HepG2 (cell line): ENCODE results near the gene CXADR. TPM values are rescaled to one million over a fixed set of nuclear protein-coding genes. Genes with fewer than 3 reads are reported as not detected.

Source experiments
- AKAP8 ChIP-seq: sonication (generic); formaldehyde crosslinking; IDR thresholded peaks from 2 replicates; pipeline ENCODE4 v1.5.1; 2020; ENCODE audit warnings: mild to moderate bottlenecking, missing genetic modification reagents
- CBFB ChIP-seq: sonication (generic); formaldehyde crosslinking; IDR thresholded peaks from 2 replicates; pipeline ENCODE4 v1.4.0; 2020; ENCODE audit warnings: missing genetic modification reagents
- GTF3A ChIP-seq: sonication (generic); formaldehyde crosslinking; conservative IDR thresholded peaks from 2 replicates; pipeline ENCODE4 v1.4.0; 2020; ENCODE audit warnings: mild to moderate bottlenecking, missing genetic modification reagents
- NR2C2 ChIP-seq: sonication (generic); formaldehyde crosslinking; IDR thresholded peaks from 2 replicates; pipeline ENCODE4 v1.4.0; 2020; ENCODE audit warnings: missing genetic modification reagents, mild to moderate bottlenecking, moderate library complexity, borderline replicate concordance
- PAWR ChIP-seq: sonication (generic); formaldehyde crosslinking; IDR thresholded peaks from 2 replicates; pipeline ENCODE4 v1.4.0; 2020; ENCODE audit warnings: missing genetic modification reagents, mild to moderate bottlenecking, borderline replicate concordance
- PLRG1 ChIP-seq: fragments of 450-650 bp; conservative IDR thresholded peaks from 2 replicates; pipeline ENCODE4 v1.6.1; 2016
- RERE ChIP-seq: IDR thresholded peaks from 2 replicates; pipeline ENCODE4 v1.6.1; 2016; ENCODE audit warnings: low read depth, missing genetic modification reagents, missing compliant biosample characterization
- RXRA ChIP-seq: sonication (generic); formaldehyde crosslinking; IDR thresholded peaks from 2 replicates; pipeline ENCODE4 v1.5.1; 2020; ENCODE audit warnings: missing genetic modification reagents
- SAFB2 ChIP-seq: sonication (generic); formaldehyde crosslinking; IDR thresholded peaks from 2 replicates; pipeline ENCODE4 v1.5.1; 2020; ENCODE audit warnings: missing genetic modification reagents, low read depth, mild to moderate bottlenecking, borderline replicate concordance
- TBP ChIP-seq: sonication (generic); formaldehyde crosslinking; IDR thresholded peaks from 2 replicates; pipeline ENCODE4 v1.5.0; 2020; ENCODE audit warnings: missing genetic modification reagents
- TEAD3 ChIP-seq: optimal IDR thresholded peaks from 2 replicates; pipeline ENCODE3; 2016; ENCODE audit warnings: borderline replicate concordance
- TSC22D2 ChIP-seq: sonication (generic); formaldehyde crosslinking; IDR thresholded peaks from 2 replicates; pipeline ENCODE4 v1.5.1; 2020; ENCODE audit warnings: missing genetic modification reagents, mild to moderate bottlenecking, borderline replicate concordance
- ZBTB39 ChIP-seq: sonication (generic); formaldehyde crosslinking; IDR thresholded peaks from 2 replicates; pipeline ENCODE4 v1.5.0; 2020; ENCODE audit warnings: missing genetic modification reagents
- ZNF263 ChIP-seq: sonication (generic); formaldehyde crosslinking; IDR thresholded peaks from 2 replicates; pipeline ENCODE4 v1.4.0; 2020; ENCODE audit warnings: missing genetic modification reagents
- ZNF446 ChIP-seq: sonication (generic); formaldehyde crosslinking; IDR thresholded peaks from 2 replicates; pipeline ENCODE4 v1.5.0; 2020; ENCODE audit warnings: mild to moderate bottlenecking, missing genetic modification reagents
- ZNF615 ChIP-seq: sonication (generic); formaldehyde crosslinking; IDR thresholded peaks from 2 replicates; pipeline ENCODE4 v1.5.0; 2020; ENCODE audit warnings: mild to moderate bottlenecking, missing genetic modification reagents, borderline replicate concordance
- ZNF660 ChIP-seq: sonication (generic); formaldehyde crosslinking; IDR thresholded peaks from 2 replicates; pipeline ENCODE4 v1.5.1; 2020; ENCODE audit warnings: mild to moderate bottlenecking, low read depth, missing genetic modification reagents, borderline replicate concordance
- polyA plus RNA-seq, 8 experiments: library from polyadenylated mRNA; depleted of rRNA in 3 of 8; stranded (reverse) in 7 of 8; unstranded in 1 of 8; fragments of >200 nt; fragmentation: Illumina TruSeq in 4 of 8; extraction: Trizol in 4 of 8; gene quantifications; 2 replicates each; pipeline versions ENCODE4 v1.2.1 to v1.2.3, GENCODE V29; 2011 to 2016; ENCODE audit warnings: low read depth in 4 of 8, missing spikeins in 1 of 8, mixed read lengths in 1 of 8; ENCODE audit not compliant: insufficient read depth in 1 of 8
- total RNA-seq, 5 experiments: library from RNA; depleted of rRNA; stranded (reverse); fragments of >200 nt; fragmentation: Illumina TruSeq; extraction: Trizol; gene quantifications; 2 replicates each; pipeline ENCODE4 v1.2.3, GENCODE V29; 2016; ENCODE audit warnings: low read depth in 1 of 5
- TF ChIP-seq, protein P1 (sequence below): sonication (generic); formaldehyde crosslinking; IDR thresholded peaks from 2 replicates; pipeline ENCODE4 v1.4.0; 2020; ENCODE audit warnings: mild to moderate bottlenecking, missing genetic modification reagents
- TF ChIP-seq, protein P2 (sequence below): sonication (generic); formaldehyde crosslinking; IDR thresholded peaks from 2 replicates; pipeline ENCODE4 v1.4.0; 2020; ENCODE audit warnings: mild to moderate bottlenecking, missing genetic modification reagents

The CXADR gene
- total and polyA plus RNA-seq, 2 of the 13 experiments (the other 11 are each of a cell fraction or from before 2014, with no cell fraction given): 86.8 to 110 TPM

GRCh38 chr21:17472592-17473271 is 40.1 kb upstream of the CXADR start (continued):
- no peak for TF ChIP-seq TSC22D2 (CRISPR knock-in tag)
- TF ChIP-seq ZNF446 (CRISPR knock-in tag): no peak
- no peak for TF ChIP-seq SAFB2 (CRISPR knock-in tag)
- TF ChIP-seq RERE (CRISPR knock-in tag): no peak
- TF ChIP-seq ZNF263 (CRISPR knock-in tag): no peak
- peak; percentile 4; the same call in 1 of the 2 replicates for TF ChIP-seq ZBTB39 (CRISPR knock-in tag)
- no peak for TF ChIP-seq ZNF660 (CRISPR knock-in tag)
- no peak; the same call in 1 of the 2 replicates for TF ChIP-seq RXRA (CRISPR knock-in tag)
- TF ChIP-seq NR2C2 (CRISPR knock-in tag): 0 out of 2 replicates have a peak, but pooled peaks have one; percentile 39
- no peak for TF ChIP-seq CBFB
- TF ChIP-seq, protein P1, sequence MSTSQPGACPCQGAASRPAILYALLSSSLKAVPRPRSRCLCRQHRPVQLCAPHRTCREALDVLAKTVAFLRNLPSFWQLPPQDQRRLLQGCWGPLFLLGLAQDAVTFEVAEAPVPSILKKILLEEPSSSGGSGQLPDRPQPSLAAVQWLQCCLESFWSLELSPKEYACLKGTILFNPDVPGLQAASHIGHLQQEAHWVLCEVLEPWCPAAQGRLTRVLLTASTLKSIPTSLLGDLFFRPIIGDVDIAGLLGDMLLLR (CRISPR knock-in tag): no peak
- no peak for TF ChIP-seq TBP (CRISPR knock-in tag)
- no peak for TF ChIP-seq ZNF615
- no peak for TF ChIP-seq PAWR (CRISPR knock-in tag)
- TF ChIP-seq, protein P2, sequence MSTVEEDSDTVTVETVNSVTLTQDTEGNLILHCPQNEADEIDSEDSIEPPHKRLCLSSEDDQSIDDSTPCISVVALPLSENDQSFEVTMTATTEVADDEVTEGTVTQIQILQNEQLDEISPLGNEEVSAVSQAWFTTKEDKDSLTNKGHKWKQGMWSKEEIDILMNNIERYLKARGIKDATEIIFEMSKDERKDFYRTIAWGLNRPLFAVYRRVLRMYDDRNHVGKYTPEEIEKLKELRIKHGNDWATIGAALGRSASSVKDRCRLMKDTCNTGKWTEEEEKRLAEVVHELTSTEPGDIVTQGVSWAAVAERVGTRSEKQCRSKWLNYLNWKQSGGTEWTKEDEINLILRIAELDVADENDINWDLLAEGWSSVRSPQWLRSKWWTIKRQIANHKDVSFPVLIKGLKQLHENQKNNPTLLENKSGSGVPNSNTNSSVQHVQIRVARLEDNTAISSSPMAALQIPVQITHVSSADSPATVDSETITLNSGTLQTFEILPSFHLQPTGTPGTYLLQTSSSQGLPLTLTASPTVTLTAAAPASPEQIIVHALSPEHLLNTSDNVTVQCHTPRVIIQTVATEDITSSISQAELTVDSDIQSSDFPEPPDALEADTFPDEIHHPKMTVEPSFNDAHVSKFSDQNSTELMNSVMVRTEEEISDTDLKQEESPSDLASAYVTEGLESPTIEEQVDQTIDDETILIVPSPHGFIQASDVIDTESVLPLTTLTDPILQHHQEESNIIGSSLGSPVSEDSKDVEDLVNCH: no peak
- TF ChIP-seq GTF3A (CRISPR knock-in tag): no peak
- no peak for TF ChIP-seq AKAP8 (CRISPR knock-in tag)
- no peak for TF ChIP-seq PLRG1
- TF ChIP-seq TEAD3 (CRISPR knock-in tag): peak; percentile 95
